SU-DHL-6 (cell line): ENCODE results near the gene CHD2.
A peak's percentile ranks its signal among the peaks of the same experiment; 100 is the strongest.

Source experiments
- H2AFZ ChIP-seq: fragments of 200-600 bp; sonication (generic); 2 replicates; pipeline ENCODE4 v1.6.1; 2014; ENCODE audit warnings: low read depth, mild to moderate bottlenecking, moderate library complexity, mixed read lengths, antibody characterized with exemption, low read length; ENCODE audit not compliant: severe bottlenecking
- H3F3A ChIP-seq: fragments of 200-600 bp; shearing (Covaris generic); 2 replicates; pipeline ENCODE4 v1.6.0; 2016; ENCODE audit warnings: antibody characterized with exemption, mild to moderate bottlenecking; ENCODE audit not compliant: insufficient read depth
- H3K27ac ChIP-seq: fragments of 200-600 bp; sonication (generic); 2 replicates; pipeline ENCODE4 v1.5.1; 2016; ENCODE audit warnings: low read depth, mild to moderate bottlenecking, low read length, moderate library complexity, mixed read lengths
- H3K27me3 ChIP-seq: fragments of 200-600 bp; sonication (generic), shearing (Covaris generic); 2 replicates; pipeline ENCODE4 v1.6.0; 2014; ENCODE audit warnings: mild to moderate bottlenecking, low read length
- H3K36me3 ChIP-seq: fragments of 200-600 bp; sonication (generic); 2 replicates; pipeline ENCODE4 v1.6.1; 2014; ENCODE audit warnings: mild to moderate bottlenecking, low read length, mixed read lengths
- H3K4me2 ChIP-seq: fragments of 300-600, 200-600 bp; shearing (Covaris generic), sonication (generic); 2 replicates; pipeline ENCODE4 v1.6.0; 2014; ENCODE audit warnings: low read length, low read depth, mild to moderate bottlenecking; ENCODE audit not compliant: poor library complexity, severe bottlenecking
- H3K4me3 ChIP-seq: fragments of 200-600 bp; sonication (generic); 2 replicates; pipeline ENCODE4 v1.5.1; 2014; ENCODE audit warnings: antibody characterized with exemption, low read length, mild to moderate bottlenecking, mixed read lengths; ENCODE audit not compliant: insufficient read depth, poor library complexity, severe bottlenecking
- H3K79me2 ChIP-seq: fragments of 200-600 bp; sonication (generic); 2 replicates; pipeline ENCODE4 v1.6.1; 2014; ENCODE audit warnings: mild to moderate bottlenecking, low read length, moderate library complexity; ENCODE audit not compliant: insufficient read depth
- H3K9ac ChIP-seq: fragments of 200-600 bp; sonication (generic); 2 replicates; pipeline ENCODE4 v1.7.0; 2014; ENCODE audit warnings: mild to moderate bottlenecking, low read length
- H3K9me2 ChIP-seq: fragments of 200-600 bp; sonication (generic); replicated peaks from 2 replicates; pipeline ENCODE4 v1.6.1; 2014; ENCODE audit warnings: low read length; ENCODE audit not compliant: insufficient read depth
- H3K9me3 ChIP-seq: fragments of 200-600 bp; sonication (generic); 2 replicates; pipeline ENCODE4 v1.6.1; 2014; ENCODE audit warnings: low read length, mixed read lengths; ENCODE audit not compliant: insufficient read depth
- H4K20me1 ChIP-seq: fragments of 200-600 bp; sonication (generic); 2 replicates; pipeline ENCODE4 v1.6.1; 2014; ENCODE audit warnings: low read depth, mild to moderate bottlenecking, antibody characterized with exemption, low read length, moderate library complexity, mixed read lengths
- EZH2phosphoT487 ChIP-seq: fragments of 200-600 bp; sonication (generic), shearing (Covaris generic); conservative IDR thresholded peaks from 2 replicates; pipeline ENCODE4 v1.6.1; 2018; ENCODE audit warnings: mild to moderate bottlenecking, antibody characterized with exemption, low read length, moderate library complexity, mixed read lengths
- TF ChIP-seq, protein P1 (sequence below): fragments of 200-600 bp; sonication (generic); IDR thresholded peaks from one replicate; pipeline ENCODE4 v1.5.1; 2017; ENCODE audit warnings: antibody characterized with exemption, mild to moderate bottlenecking, low read length, moderate library complexity; ENCODE audit not compliant: insufficient read depth, poor library complexity, severe bottlenecking

Gene CHD2

DNA sequence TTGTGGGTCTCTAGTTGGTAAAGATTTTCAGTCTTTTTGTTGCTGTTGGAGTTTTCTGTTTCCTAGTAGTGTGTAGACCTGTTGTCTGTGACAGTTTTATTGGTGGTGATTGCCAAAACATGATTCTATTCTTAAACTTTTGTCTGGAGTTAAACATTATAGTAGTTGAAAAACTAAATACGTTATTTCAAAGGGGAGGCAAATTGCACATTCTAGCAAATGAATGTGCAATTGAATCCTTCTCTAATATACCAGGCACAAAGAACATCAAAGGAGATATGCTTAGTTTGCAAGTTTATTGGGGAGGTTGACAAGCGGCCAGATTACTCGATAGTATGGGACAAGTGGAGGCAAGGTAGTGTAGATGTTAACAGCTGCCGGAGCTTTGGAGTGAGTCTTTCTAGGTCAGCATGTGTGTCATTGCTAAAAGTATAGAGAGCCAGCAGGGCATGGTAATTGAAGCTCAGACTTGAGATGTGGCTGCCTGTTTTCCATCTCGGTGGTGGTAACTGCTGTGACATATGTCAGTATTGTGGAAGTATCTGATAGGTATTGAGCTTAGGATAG, 20.6 kb downstream of the CHD2 start:
- no peaks in the 10 kb centered on the region for H3K27me3 ChIP-seq
- peaks cover 21% of the 10 kb centered on the region for H3K36me3 ChIP-seq
- peak overlapping the region; percentile 0 for H3K4me2 ChIP-seq
- H3K4me3 ChIP-seq, result no peak overlapping the region
- H3K79me2 ChIP-seq, result peaks cover 91% of the 10 kb centered on the region
- no peaks in the 10 kb centered on the region for H3K9me3 ChIP-seq
- no peak overlapping the region for H2AFZ ChIP-seq
- H3K9ac ChIP-seq, result no peak overlapping the region
- H3K9me2 ChIP-seq, result no peaks in the 10 kb centered on the region
- peaks cover 34% of the 10 kb centered on the region for H3F3A ChIP-seq
- TF ChIP-seq, protein P1, sequence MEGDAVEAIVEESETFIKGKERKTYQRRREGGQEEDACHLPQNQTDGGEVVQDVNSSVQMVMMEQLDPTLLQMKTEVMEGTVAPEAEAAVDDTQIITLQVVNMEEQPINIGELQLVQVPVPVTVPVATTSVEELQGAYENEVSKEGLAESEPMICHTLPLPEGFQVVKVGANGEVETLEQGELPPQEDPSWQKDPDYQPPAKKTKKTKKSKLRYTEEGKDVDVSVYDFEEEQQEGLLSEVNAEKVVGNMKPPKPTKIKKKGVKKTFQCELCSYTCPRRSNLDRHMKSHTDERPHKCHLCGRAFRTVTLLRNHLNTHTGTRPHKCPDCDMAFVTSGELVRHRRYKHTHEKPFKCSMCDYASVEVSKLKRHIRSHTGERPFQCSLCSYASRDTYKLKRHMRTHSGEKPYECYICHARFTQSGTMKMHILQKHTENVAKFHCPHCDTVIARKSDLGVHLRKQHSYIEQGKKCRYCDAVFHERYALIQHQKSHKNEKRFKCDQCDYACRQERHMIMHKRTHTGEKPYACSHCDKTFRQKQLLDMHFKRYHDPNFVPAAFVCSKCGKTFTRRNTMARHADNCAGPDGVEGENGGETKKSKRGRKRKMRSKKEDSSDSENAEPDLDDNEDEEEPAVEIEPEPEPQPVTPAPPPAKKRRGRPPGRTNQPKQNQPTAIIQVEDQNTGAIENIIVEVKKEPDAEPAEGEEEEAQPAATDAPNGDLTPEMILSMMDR, result no peak
- no peak for TF ChIP-seq EZH2phosphoT487
- no peak overlapping the region for H3K27ac ChIP-seq
- H4K20me1 ChIP-seq, result no peaks in the 10 kb centered on the region

DNA sequence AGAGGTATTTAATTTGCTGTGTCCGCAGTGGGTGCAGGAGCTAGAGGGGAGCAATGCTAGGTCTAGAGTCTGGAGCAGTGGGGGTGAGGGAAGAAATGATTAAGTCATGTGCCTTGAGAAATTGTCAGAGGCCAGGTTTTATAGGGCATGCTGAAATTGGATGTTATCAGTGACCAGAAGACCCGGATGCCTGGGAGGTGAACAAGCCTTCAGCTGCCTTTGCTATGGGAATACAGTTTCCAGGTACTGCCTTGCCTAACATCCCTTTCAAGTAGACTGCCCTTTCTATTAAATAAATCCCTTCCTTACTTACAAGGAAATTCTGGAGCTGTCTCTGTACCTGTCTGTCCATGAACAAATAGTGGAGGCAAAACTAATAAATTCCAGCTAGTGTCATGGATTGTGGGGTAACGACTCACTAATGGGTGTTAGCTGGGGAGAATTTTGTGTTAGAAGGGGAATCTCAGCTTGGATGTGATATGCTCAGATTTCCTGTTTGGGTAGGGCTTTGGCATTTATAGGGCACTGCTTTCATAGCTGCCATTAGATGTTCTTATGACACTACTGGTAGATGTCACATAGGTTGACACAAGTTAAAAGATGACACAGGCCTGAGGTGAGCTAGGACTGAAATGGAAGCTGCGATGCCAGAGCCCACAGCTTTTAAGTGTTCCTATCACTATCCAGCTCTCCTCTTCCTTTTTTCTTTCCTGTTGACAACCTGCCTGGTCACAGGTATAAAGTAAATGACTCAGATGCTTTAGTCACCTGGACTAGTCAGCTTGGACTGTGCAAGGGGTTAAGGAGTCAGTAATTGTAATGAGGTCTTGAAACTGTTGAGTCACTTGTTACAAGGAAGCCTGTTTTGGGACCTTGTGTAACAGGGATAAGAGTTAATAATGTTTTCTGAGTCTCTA, 21.3 kb downstream of the CHD2 start:
- peak overlapping the region; percentile 39 for H3K4me2 ChIP-seq
- H2AFZ ChIP-seq, result no peak overlapping the region
- H3K9ac ChIP-seq, result peak overlapping the region; percentile 7; the same call in 1 of the 2 replicates
- no peaks in the 10 kb centered on the region for H3K27me3 ChIP-seq
- TF ChIP-seq, protein P1, result no peak
- no peak for TF ChIP-seq EZH2phosphoT487
- no peak overlapping the region for H3K4me3 ChIP-seq
- peak overlapping the region; percentile 49 for H3K27ac ChIP-seq
- no peaks in the 10 kb centered on the region for H3K9me3 ChIP-seq
- peaks cover 83% of the 10 kb centered on the region for H3K79me2 ChIP-seq
- peaks cover 25% of the 10 kb centered on the region for H3K36me3 ChIP-seq
- no peaks in the 10 kb centered on the region for H3K9me2 ChIP-seq
- H4K20me1 ChIP-seq, result no peaks in the 10 kb centered on the region
- H3F3A ChIP-seq, result peaks cover 26% of the 10 kb centered on the region

GRCh38 chr15:92922418-92923002, 22.4 kb downstream of the CHD2 start:
- Histone ChIP-seq H3F3A (peaks cover 20% of the 10 kb centered on the region), H2AFZ (no peak overlapping the region), H3K9me2 (no peaks in the 10 kb centered on the region), H3K4me3 (no peak overlapping the region), H3K79me2 (peaks cover 83% of the 10 kb centered on the region), H3K27ac (peak overlapping the region; percentile 49), H3K36me3 (peaks cover 33% of the 10 kb centered on the region), H3K9me3 (no peaks in the 10 kb centered on the region), H3K4me2 (peak overlapping the region; percentile 39), H4K20me1 (no peaks in the 10 kb centered on the region), H3K9ac (peak overlapping the region; percentile 7; the same call in 1 of the 2 replicates), H3K27me3 (no peaks in the 10 kb centered on the region)
- no peak for TF ChIP-seq EZH2phosphoT487
- TF ChIP-seq, protein P1, result no peak
